HEK293 (cell line): Measurements from ENCODE around the gene ZCCHC3.

Source experiments
- HOXC10 ChIP-seq: sonication (generic); formaldehyde crosslinking; IDR thresholded peaks from 2 replicates; pipeline ENCODE4 v1.8.1; 2023; ENCODE audit warnings: mild to moderate bottlenecking, missing genetic modification reagents
- MYNN ChIP-seq: fragments of 450-650 bp; formaldehyde crosslinking; IDR thresholded peaks from 2 replicates; pipeline ENCODE4 v1.5.1; 2016; ENCODE audit warnings: missing biosample characterization, missing genetic modification characterization, borderline replicate concordance
- PRDM1 ChIP-seq: fragments of 450-650 bp; formaldehyde crosslinking; IDR thresholded peaks from 2 replicates; pipeline ENCODE4; 2016; ENCODE audit warnings: missing biosample characterization, missing genetic modification characterization
- ZFHX2 ChIP-seq: fragments of 450-650 bp; formaldehyde crosslinking; conservative IDR thresholded peaks from 2 replicates; pipeline ENCODE4 v1.5.1; 2016; ENCODE audit warnings: missing biosample characterization, missing genetic modification characterization
- ZNF548 ChIP-seq: fragments of 450-650 bp; formaldehyde crosslinking; IDR thresholded peaks from 2 replicates; pipeline ENCODE4 v1.5.1; 2016; ENCODE audit warnings: missing biosample characterization, missing genetic modification characterization
- ZXDB ChIP-seq: fragments of 450-650 bp; formaldehyde crosslinking; IDR thresholded peaks from 2 replicates; pipeline ENCODE4 v1.5.1; 2016; ENCODE audit warnings: missing biosample characterization, missing genetic modification characterization
- TF ChIP-seq, protein P1 (sequence below): fragments of 450-650 bp; formaldehyde crosslinking; IDR thresholded peaks from 2 replicates; pipeline ENCODE4 v1.5.1; 2016; ENCODE audit warnings: missing biosample characterization, missing genetic modification characterization
- TF ChIP-seq, protein P2 (sequence below): fragments of 450-650 bp; formaldehyde crosslinking; IDR thresholded peaks from 2 replicates; pipeline ENCODE4 v1.5.1; 2016; ENCODE audit warnings: missing biosample characterization, missing genetic modification characterization, low read depth
- TF ChIP-seq, protein P3 (sequence below): fragments of 450-650 bp; formaldehyde crosslinking; IDR thresholded peaks from 2 replicates; pipeline ENCODE4 v1.5.1; 2017; ENCODE audit warnings: missing biosample characterization, mild to moderate bottlenecking, missing genetic modification characterization, moderate library complexity

DNA sequence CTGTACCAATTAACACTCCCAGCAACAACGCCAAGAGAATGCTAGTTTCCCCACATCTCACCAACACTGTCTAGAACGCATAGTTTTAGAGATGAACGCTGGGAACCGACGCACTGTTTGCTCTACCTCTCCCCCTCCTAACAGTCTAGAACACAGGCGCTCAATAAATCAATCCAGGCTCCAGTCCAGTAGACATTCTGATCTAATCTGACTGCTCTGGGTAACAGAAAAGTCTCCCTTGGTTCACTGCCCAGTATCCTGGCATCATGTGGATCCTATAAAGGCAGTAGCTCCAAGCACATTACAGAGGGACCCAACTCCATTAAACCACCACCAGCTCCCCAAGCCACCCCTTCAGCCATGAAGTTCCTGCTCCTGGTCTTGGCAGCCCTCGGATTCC is 40.0 kb upstream of the ZCCHC3 start, which contains the start of gene DEFB132:
- TF ChIP-seq, protein P1, sequence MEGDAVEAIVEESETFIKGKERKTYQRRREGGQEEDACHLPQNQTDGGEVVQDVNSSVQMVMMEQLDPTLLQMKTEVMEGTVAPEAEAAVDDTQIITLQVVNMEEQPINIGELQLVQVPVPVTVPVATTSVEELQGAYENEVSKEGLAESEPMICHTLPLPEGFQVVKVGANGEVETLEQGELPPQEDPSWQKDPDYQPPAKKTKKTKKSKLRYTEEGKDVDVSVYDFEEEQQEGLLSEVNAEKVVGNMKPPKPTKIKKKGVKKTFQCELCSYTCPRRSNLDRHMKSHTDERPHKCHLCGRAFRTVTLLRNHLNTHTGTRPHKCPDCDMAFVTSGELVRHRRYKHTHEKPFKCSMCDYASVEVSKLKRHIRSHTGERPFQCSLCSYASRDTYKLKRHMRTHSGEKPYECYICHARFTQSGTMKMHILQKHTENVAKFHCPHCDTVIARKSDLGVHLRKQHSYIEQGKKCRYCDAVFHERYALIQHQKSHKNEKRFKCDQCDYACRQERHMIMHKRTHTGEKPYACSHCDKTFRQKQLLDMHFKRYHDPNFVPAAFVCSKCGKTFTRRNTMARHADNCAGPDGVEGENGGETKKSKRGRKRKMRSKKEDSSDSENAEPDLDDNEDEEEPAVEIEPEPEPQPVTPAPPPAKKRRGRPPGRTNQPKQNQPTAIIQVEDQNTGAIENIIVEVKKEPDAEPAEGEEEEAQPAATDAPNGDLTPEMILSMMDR = no peak
- TF ChIP-seq ZNF548 (tag by site-specific recombination) (no peak), ZFHX2 (tag by site-specific recombination) (no peak), HOXC10 (CRISPR knock-in tag) (no peak), MYNN (no peak), ZXDB (tag by site-specific recombination) (no peak), PRDM1 (tag by site-specific recombination) (no peak)
- TF ChIP-seq, protein P2, sequence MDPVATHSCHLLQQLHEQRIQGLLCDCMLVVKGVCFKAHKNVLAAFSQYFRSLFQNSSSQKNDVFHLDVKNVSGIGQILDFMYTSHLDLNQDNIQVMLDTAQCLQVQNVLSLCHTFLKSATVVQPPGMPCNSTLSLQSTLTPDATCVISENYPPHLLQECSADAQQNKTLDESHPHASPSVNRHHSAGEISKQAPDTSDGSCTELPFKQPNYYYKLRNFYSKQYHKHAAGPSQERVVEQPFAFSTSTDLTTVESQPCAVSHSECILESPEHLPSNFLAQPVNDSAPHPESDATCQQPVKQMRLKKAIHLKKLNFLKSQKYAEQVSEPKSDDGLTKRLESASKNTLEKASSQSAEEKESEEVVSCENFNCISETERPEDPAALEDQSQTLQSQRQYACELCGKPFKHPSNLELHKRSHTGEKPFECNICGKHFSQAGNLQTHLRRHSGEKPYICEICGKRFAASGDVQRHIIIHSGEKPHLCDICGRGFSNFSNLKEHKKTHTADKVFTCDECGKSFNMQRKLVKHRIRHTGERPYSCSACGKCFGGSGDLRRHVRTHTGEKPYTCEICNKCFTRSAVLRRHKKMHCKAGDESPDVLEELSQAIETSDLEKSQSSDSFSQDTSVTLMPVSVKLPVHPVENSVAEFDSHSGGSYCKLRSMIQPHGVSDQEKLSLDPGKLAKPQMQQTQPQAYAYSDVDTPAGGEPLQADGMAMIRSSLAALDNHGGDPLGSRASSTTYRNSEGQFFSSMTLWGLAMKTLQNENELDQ = no peak
- TF ChIP-seq, protein P3, sequence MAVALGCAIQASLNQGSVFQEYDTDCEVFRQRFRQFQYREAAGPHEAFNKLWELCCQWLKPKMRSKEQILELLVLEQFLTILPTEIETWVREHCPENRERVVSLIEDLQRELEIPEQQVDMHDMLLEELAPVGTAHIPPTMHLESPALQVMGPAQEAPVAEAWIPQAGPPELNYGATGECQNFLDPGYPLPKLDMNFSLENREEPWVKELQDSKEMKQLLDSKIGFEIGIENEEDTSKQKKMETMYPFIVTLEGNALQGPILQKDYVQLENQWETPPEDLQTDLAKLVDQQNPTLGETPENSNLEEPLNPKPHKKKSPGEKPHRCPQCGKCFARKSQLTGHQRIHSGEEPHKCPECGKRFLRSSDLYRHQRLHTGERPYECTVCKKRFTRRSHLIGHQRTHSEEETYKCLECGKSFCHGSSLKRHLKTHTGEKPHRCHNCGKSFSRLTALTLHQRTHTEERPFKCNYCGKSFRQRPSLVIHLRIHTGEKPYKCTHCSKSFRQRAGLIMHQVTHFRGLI (tag by site-specific recombination) = no peak
